ENCODE measurements around the gene MARK2. TPM values are rescaled to one million over a fixed set of nuclear protein-coding genes. Genes with fewer than 3 reads are reported as not detected.

MARK2 gene
- polyA plus RNA-seq, 3 donors: 32.4 to 55.7 (median 33.3) TPM

DNA sequence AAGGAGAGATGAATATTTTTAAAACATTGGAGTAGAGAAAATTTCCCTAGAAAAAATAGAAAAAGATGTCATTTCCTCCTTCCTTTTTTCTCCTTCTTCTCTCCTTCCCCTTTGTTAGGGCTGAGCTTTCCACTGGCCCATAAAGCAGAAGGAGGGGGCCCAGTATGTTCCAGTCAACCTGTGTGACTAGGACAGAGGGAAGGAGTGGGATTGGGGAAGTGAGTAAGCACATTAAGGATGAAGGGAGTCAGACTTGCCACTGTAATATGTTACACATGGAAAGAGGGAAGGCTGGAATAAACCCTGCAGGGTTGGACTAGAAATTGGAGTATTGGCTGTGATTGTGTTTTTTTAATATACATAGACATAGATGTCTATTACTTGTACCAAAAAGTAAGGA lies 45.7 kb upstream of the MARK2 start:
- H3K4me1 Mint-ChIP-seq: peaks cover 9% of the 10 kb centered on the region
- H3K9me3 Mint-ChIP-seq: peaks cover 18 to 45% (median 31%) of the 10 kb centered on the region in 7 donors
- no peaks in the 10 kb centered on the region for H3K36me3 ChIP-seq (replicated peaks in 1 of 2; ENCODE audit: control insufficient read depth in 1 of 2, insufficient read depth in 2 of 2, low read length in 2 of 2)
- no peak overlapping the region for H3K4me2 ChIP-seq (replicated peaks; ENCODE audit: extremely low read depth, low read length, poor library complexity, severe bottlenecking)
- intact Hi-C loops (cut with micrococcal nuclease): no loop called here
- H3K27ac ChIP-seq (ENCODE audit: low read depth in 1 of 2, low read length in 2 of 2): no peak overlapping the region
- H3K4me3 ChIP-seq (replicated peaks in 1 of 3; ENCODE audit: low read depth in 2 of 3, low read length in 3 of 3): no peak overlapping the region
- H3K4me3 Mint-ChIP-seq: no peak overlapping the region
- H3K27ac Mint-ChIP-seq: no peak overlapping the region
- no peaks in the 10 kb centered on the region for H4K20me1 ChIP-seq (ENCODE audit: insufficient read depth, low read length)
- H3K27me3 Mint-ChIP-seq (ENCODE audit: low read depth in 3 of 3): peaks cover 5 to 10% (median 6%) of the 10 kb centered on the region in 3 donors
- no peaks in the 10 kb centered on the region for H3K36me3 Mint-ChIP-seq
- no peaks in the 10 kb centered on the region for H3K27me3 ChIP-seq (ENCODE audit: control insufficient read depth in 2 of 2, insufficient read depth in 2 of 2, low read length in 2 of 2)
- no peaks in the 10 kb centered on the region for H3K4me1 ChIP-seq (ENCODE audit: control insufficient read depth in 1 of 2, insufficient read depth in 2 of 2, low read length in 2 of 2)
- no peak overlapping the region for H3K9ac ChIP-seq (ENCODE audit: insufficient read depth, low read length, poor library complexity, severe bottlenecking)
- no peak for DNase-seq
- no peaks in the 10 kb centered on the region for H3K79me2 ChIP-seq (ENCODE audit: insufficient read depth, low read length)
- no peak overlapping the region for H2AFZ ChIP-seq (ENCODE audit: insufficient read depth, low read depth, low read length, poor library complexity, severe bottlenecking)
- TF ChIP-seq, protein P1, sequence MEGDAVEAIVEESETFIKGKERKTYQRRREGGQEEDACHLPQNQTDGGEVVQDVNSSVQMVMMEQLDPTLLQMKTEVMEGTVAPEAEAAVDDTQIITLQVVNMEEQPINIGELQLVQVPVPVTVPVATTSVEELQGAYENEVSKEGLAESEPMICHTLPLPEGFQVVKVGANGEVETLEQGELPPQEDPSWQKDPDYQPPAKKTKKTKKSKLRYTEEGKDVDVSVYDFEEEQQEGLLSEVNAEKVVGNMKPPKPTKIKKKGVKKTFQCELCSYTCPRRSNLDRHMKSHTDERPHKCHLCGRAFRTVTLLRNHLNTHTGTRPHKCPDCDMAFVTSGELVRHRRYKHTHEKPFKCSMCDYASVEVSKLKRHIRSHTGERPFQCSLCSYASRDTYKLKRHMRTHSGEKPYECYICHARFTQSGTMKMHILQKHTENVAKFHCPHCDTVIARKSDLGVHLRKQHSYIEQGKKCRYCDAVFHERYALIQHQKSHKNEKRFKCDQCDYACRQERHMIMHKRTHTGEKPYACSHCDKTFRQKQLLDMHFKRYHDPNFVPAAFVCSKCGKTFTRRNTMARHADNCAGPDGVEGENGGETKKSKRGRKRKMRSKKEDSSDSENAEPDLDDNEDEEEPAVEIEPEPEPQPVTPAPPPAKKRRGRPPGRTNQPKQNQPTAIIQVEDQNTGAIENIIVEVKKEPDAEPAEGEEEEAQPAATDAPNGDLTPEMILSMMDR (IDR thresholded peaks at IDR 0.05): no peak
- peaks cover 17 to 26% of the 10 kb centered on the region in 2 donors for H3K9me3 ChIP-seq (replicated peaks in 1 of 2; ENCODE audit: control insufficient read depth in 1 of 2, insufficient read depth in 1 of 2, low read length in 2 of 2)

DNA sequence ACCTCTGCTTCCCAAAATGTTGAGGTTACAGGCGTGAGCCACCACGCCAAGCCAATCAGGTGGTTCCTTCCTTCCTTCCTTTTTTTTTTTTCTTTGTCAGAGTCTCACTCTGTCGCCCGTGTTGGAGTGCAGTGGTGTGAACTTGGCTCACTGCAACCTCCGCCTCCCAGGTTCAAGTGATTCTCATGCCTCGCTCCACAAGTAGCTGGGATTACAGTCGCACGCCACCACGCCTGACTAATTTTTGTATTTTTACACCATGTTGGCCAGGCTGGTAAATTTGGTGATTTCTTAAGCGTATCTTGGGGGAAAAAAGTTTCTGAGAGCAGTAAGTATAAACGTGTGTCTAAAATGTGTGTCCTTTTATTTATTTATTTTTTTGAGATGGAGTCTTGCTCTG lies 43.8 kb upstream of the MARK2 start:
- Mint-ChIP-seq H3K27me3 (ENCODE audit: low read depth in 3 of 3) (peaks cover 5 to 10% (median 6%) of the 10 kb centered on the region in 3 donors), H3K9me3 (peaks cover 18 to 42% (median 29%) of the 10 kb centered on the region in 7 donors), H3K36me3 (no peaks in the 10 kb centered on the region), H3K27ac (no peak overlapping the region), H3K4me3 (no peak overlapping the region), H3K4me1 (peaks cover 9% of the 10 kb centered on the region)
- peaks cover 17 to 26% of the 10 kb centered on the region in 2 donors for H3K9me3 ChIP-seq (replicated peaks in 1 of 2; ENCODE audit: control insufficient read depth in 1 of 2, insufficient read depth in 1 of 2, low read length in 2 of 2)
- H3K4me1 ChIP-seq (ENCODE audit: control insufficient read depth in 1 of 2, insufficient read depth in 2 of 2, low read length in 2 of 2): no peaks in the 10 kb centered on the region
- no peaks in the 10 kb centered on the region for H3K36me3 ChIP-seq (replicated peaks in 1 of 2; ENCODE audit: control insufficient read depth in 1 of 2, insufficient read depth in 2 of 2, low read length in 2 of 2)
- H3K27me3 ChIP-seq (ENCODE audit: control insufficient read depth in 2 of 2, insufficient read depth in 2 of 2, low read length in 2 of 2): no peaks in the 10 kb centered on the region
- TF ChIP-seq, protein P1 (IDR thresholded peaks at IDR 0.05): no peak
- no peak overlapping the region for H3K27ac ChIP-seq (ENCODE audit: low read depth in 1 of 2, low read length in 2 of 2)
- no peak overlapping the region for H2AFZ ChIP-seq (ENCODE audit: insufficient read depth, low read depth, low read length, poor library complexity, severe bottlenecking)
- no peak for DNase-seq
- no peaks in the 10 kb centered on the region for H4K20me1 ChIP-seq (ENCODE audit: insufficient read depth, low read length)
- H3K4me2 ChIP-seq (replicated peaks; ENCODE audit: extremely low read depth, low read length, poor library complexity, severe bottlenecking): no peak overlapping the region
- no peak overlapping the region for H3K9ac ChIP-seq (ENCODE audit: insufficient read depth, low read length, poor library complexity, severe bottlenecking)
- intact Hi-C loops (cut with micrococcal nuclease): no loop called here
- H3K4me3 ChIP-seq (replicated peaks in 1 of 3; ENCODE audit: low read depth in 2 of 3, low read length in 3 of 3): no peak overlapping the region
- 95% methylated on average over 7 of the region's 11 CpGs for WGBS (ENCODE audit: insufficient coverage)
- no peaks in the 10 kb centered on the region for H3K79me2 ChIP-seq (ENCODE audit: insufficient read depth, low read length)

All from CD14-positive monocyte (primary cell).